Measurements from ENCODE around the gene ADARB2. TPM values are rescaled to one million over a fixed set of nuclear protein-coding genes. Genes with fewer than 3 reads are reported as not detected.

Gene ADARB2
- total and polyA plus RNA-seq, 2 donors (not counting 1 experiment from before 2014, with no cell fraction given), result not detected

DNA sequence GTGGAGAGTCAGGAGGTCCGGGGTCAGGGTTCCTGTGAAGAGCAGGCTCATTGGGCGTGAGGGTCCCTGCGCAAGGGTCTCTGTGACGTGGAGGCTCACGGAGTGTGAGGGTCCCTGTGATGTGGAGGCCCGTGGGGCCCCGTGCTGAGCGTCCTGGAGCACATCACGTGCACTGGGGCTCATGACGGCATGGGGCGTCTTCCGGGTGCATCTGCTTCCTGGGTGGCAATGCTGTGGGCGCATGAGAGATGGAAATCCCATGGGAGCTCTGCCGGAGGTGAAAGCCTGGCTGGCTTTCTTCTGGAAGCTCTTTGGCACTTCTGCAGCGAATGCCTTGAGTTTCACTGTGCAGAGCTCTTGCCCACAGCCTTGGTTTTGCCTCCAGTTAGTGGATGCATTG, 609.7 kb downstream of the ADARB2 start:
- no peaks in the 10 kb centered on the region for H3K9me3 ChIP-seq (ENCODE audit: control insufficient read depth, insufficient read depth, low read depth, low read length)
- peaks cover 16% of the 10 kb centered on the region for H3K36me3 ChIP-seq (ENCODE audit: control insufficient read depth, insufficient read depth, low read length)
- no peak for TF ChIP-seq EZH2 (IDR thresholded peaks at IDR 0.05; ENCODE audit: low read length, missing control alignments)
- TF ChIP-seq, protein P1, sequence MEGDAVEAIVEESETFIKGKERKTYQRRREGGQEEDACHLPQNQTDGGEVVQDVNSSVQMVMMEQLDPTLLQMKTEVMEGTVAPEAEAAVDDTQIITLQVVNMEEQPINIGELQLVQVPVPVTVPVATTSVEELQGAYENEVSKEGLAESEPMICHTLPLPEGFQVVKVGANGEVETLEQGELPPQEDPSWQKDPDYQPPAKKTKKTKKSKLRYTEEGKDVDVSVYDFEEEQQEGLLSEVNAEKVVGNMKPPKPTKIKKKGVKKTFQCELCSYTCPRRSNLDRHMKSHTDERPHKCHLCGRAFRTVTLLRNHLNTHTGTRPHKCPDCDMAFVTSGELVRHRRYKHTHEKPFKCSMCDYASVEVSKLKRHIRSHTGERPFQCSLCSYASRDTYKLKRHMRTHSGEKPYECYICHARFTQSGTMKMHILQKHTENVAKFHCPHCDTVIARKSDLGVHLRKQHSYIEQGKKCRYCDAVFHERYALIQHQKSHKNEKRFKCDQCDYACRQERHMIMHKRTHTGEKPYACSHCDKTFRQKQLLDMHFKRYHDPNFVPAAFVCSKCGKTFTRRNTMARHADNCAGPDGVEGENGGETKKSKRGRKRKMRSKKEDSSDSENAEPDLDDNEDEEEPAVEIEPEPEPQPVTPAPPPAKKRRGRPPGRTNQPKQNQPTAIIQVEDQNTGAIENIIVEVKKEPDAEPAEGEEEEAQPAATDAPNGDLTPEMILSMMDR (conservative IDR thresholded peaks at IDR 0.05 in 1 of 2, IDR thresholded peaks at IDR 0.05 in 1 of 2; ENCODE audit: low read depth in 1 of 2, low read length in 2 of 2), result no peak
- no peak overlapping the region for H3K4me2 ChIP-seq (ENCODE audit: extremely low read depth, insufficient read depth, low read length)
- no peaks in the 10 kb centered on the region for H3K79me2 ChIP-seq (ENCODE audit: control insufficient read depth, insufficient read depth, low read length)
- no peak overlapping the region for H3K27ac ChIP-seq (ENCODE audit: insufficient read depth, low read length)
- H2AFZ ChIP-seq (ENCODE audit: low read length), result no peak overlapping the region
- no peak overlapping the region for H3K4me3 ChIP-seq (replicated peaks in 1 of 4; ENCODE audit: control extremely low read depth in 1 of 4, insufficient read depth in 1 of 4, low read depth in 3 of 4, low read length in 4 of 4)
- no peak overlapping the region for H3K9ac ChIP-seq (ENCODE audit: insufficient read depth, low read length)
- DNase-seq (ENCODE audit: low read depth in 2 of 2), result no peak
- no peaks in the 10 kb centered on the region for H3K27me3 ChIP-seq (ENCODE audit: control insufficient read depth, insufficient read depth, low read length)
- H4K20me1 ChIP-seq (ENCODE audit: control insufficient read depth, extremely low read depth, insufficient read depth, low read length), result no peaks in the 10 kb centered on the region
- no peaks in the 10 kb centered on the region for H3K4me1 ChIP-seq (ENCODE audit: control insufficient read depth, extremely low read depth, insufficient read depth, low read length)
